OCI-LY7 (cell line): ENCODE data around the gene FBLN1.

Experiments used
- EZH2phosphoT487 ChIP-seq: fragments of 200-600 bp; sonication (generic); IDR thresholded peaks from 2 replicates; pipeline ENCODE4 v1.6.1; 2018; ENCODE audit warnings: low read depth, borderline replicate concordance, mild to moderate bottlenecking, mixed run types, antibody characterized with exemption, low read length, moderate library complexity, mixed read lengths
- TF ChIP-seq, protein P1 (sequence below): fragments of 200-600 bp; sonication (generic); conservative IDR thresholded peaks from 2 replicates; pipeline ENCODE4 v1.5.1; 2014; ENCODE audit warnings: mild to moderate bottlenecking, antibody characterized with exemption, low read length, moderate library complexity, mixed read lengths

DNA sequence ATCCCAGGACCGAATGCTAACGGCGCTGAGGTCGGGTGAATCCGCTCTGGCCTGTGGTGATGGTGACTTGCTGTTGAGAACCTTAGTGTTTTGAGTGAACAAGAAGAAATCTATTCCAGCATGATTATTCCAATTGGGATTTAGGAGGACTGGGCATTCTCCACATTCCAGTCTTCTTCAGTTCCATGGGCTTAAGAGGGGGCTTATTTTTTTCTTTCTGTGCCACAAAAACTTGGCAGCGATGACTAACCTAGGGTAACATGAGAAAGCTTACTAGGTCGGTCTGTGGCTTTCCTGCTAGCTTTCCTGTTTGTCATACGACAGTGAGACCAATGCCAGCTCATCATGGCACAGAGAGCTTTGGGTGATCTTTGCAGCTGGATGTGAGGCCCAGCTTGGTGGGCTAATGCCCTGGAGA lies 106.1 kb downstream of the FBLN1 start:
- TF ChIP-seq, protein P1, sequence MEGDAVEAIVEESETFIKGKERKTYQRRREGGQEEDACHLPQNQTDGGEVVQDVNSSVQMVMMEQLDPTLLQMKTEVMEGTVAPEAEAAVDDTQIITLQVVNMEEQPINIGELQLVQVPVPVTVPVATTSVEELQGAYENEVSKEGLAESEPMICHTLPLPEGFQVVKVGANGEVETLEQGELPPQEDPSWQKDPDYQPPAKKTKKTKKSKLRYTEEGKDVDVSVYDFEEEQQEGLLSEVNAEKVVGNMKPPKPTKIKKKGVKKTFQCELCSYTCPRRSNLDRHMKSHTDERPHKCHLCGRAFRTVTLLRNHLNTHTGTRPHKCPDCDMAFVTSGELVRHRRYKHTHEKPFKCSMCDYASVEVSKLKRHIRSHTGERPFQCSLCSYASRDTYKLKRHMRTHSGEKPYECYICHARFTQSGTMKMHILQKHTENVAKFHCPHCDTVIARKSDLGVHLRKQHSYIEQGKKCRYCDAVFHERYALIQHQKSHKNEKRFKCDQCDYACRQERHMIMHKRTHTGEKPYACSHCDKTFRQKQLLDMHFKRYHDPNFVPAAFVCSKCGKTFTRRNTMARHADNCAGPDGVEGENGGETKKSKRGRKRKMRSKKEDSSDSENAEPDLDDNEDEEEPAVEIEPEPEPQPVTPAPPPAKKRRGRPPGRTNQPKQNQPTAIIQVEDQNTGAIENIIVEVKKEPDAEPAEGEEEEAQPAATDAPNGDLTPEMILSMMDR, result no peak
- TF ChIP-seq EZH2phosphoT487, result no peak
